GM18505 (cell line): Measurements from ENCODE around the gene ZCWPW1.
A peak's percentile ranks its signal among the peaks of the same experiment; 100 is the strongest.
"Not testable (repeated sequence)": the region's sequence is repeated elsewhere in the genome, so short reads cannot be mapped to it uniquely, and the experiment has no call there.

Experiments used
- ATAC-seq: cut with Tn5 transposase; IDR thresholded peaks from one replicate; pipeline ENCODE4 v1.9.1; 2021; ENCODE audit not compliant: unreplicated experiment
- POLR2A ChIP-seq: IDR thresholded peaks from 4 replicates; pipeline ENCODE4 v1.6.1; 2011; ENCODE audit warnings: borderline replicate concordance; ENCODE audit not compliant: insufficient read depth, insufficient read length; ENCODE audit errors: extremely low read depth

ZCWPW1 gene

DNA sequence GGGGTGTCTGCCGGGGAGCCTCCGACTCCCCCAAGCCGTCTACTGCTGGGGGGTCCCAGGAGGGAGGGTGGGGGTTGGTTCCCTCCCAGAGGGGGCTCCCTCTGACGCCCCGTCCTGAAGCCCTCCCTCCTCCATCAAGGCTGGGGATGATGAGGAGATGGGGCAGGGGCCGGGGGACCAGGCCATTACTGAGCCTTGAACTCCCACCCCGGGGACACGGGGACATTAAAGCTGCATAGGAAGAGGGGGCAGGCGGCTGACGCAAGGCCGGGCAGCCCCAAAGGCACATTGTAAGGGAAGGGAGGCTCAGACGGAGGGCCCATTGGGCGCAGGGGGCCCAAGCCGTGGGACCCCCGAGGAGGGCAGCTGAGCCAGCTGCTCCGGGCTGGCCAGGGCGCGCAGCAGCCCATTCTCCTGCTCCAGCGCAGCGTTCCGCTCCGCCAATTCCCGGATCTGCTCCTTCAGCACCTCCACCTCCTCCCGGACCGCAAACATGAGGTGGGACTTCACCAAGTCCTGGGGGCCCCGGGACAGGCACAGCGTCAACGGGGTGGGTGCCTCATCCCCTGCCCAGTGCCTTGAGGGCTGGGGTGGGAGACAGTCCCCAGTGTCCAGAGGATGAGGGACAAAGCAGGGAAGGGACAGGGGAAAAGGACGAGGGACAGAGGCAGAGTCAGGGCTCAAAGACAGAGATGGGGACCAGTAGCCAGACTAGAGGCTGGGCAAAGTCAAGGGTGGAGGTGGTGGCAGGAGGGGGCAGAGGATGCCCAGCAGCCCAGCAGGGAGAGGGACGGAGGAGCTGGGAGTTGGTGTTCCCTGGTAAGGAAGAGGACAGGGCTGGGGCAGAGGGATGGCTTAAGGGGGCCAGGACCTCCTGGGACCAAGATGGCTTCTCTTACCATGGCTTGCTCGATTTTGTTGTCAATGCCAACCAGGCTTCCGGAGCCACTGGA, 38.4 kb upstream of the ZCWPW1 start:
- TF ChIP-seq POLR2A = peak; percentile 24

DNA sequence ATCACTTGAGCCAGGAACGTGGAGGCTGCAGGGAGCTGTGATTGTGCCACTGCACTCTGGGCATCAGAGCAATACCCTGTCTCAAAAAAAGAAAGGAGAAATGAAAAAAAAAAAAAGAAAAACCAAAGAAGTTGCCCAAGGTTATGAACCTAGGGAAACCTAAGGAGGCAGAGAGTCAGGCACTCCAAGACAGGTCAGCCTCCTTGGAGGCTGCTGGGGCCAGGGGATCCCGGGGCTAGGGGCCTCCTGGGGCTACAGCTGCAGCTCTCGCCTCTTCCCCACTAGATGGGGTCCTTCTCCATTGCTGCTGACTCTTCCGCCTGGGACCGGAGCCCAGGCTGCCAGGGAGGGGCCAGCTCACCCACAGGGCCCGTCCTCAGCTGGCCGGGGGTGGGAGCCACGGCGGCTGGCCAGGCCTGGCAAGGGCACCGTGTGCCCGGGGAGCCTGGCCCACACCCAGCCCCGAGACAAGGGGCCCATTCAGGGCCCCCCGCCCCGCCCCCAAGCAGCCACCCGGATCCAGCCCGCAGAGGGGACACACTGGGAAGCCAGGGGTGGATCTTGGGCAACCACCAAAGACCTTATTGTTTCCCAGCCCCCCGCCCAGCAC, 37.3 kb upstream of the ZCWPW1 start:
- no peak for ATAC-seq
- peak; percentile 14 for TF ChIP-seq POLR2A

More for the DNA sequence above, 38.4 kb upstream of the ZCWPW1 start:
- no peak for ATAC-seq

DNA sequence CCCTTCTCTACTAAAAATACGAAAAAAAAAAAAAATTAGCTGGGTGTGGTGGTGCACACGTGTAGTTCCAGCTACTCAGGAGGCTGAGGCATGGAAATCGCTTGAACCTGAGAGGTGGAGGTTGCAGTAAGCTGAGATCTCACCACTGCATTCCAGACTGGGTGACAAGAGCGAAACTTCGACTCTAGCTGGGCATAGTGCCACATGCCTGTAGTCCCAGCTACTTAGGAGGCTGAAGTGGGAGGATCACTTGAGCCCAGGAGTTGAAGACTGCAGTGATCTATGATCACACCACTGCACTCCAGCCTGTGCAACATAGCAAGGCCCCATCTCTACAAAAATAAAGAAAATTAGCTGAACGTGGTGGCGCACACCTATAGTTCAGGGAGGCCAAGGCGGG, 36.8 kb upstream of the ZCWPW1 start:
- no peak for ATAC-seq
- no peak for TF ChIP-seq POLR2A

DNA sequence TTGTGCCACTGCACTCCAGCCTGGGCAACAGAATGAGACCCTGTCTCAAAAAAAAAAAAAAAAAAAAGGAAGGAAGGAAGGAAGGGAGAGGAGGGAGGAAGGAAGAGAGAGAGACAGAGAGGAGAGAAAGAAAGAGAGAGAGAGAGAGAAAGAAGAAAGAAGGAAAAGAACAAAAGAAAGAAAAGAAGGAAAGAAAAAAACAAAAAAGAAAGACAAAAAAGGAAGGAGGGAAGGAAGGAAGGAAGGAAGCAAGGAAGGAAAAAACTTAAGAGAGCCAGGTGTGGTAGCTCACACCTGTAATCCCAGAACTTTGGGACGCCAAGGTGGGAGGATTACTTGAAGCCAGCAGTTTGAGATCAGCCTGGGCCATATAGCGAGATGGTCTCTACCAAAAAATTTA, 36.3 kb upstream of the ZCWPW1 start:
- ATAC-seq = no peak
- no peak for TF ChIP-seq POLR2A

DNA sequence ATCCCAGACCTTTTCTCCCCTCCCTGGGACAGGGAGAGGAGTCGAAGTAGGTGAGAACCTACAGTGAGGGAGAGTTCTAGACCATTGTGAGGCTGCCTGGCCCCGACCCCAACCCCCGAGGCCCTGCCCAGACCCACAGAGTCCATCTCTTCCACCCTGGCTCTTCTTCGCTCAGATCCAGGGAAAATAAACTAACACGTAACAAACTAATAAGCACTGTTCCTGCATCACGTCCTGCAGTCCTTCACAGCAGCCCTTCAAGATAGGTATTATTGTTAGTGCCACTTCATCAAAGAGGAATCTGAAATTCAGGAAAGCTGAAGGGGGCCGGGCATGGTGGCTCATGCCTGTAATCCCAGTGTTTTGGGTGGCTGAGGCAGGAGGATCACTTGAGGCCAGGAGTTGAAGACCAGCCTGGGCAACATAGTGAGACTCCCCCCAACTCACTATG, 35.7 kb upstream of the ZCWPW1 start, which contains the start of gene SPACDR:
Gene SPACDR, minus strand, starts transcription at position 51 of the 451 bp plus-strand sequence. CDS start 235 bp downstream, outside the sequence.
- TF ChIP-seq POLR2A = no peak
- ATAC-seq = no peak

DNA sequence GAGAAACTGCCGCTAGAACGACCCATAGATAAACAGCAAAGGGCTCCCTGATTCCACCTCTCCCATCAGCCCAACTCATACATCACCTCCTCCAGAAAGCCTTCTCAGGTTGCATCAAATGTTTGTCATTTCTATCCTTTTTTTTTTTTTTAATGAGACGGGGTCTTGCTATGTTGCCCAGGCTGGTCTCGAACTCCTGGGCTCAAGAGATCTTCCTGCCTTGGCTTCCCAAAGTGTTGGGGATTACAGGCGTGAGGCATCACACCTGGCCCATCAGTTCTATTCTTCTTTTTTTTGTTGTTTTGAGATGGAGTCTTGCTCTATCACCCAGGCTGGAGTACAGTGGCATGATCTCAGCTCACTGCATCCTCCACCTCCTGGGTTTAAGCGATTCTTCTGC, 28.5 kb upstream of the ZCWPW1 start:
- TF ChIP-seq POLR2A = no peak
- ATAC-seq = no peak

DNA sequence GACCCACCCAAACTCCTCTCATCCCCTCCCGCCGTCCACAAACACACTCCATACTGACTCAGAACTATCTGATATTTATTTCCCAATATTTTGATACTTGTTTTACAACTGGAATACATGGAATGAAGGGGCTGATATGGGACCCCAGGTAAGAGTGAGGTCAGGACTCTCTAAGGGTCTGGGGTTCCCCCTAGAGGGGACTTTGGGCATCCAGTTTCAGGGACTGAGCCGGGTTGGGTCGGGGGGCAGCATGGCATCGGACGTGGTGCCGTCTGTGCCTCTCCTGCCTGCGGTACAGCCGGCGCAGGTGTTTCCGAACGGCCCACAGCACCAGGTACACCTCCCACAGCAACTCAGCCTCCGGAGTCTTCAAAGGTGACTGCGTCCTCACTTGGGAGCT, 28.1 kb upstream of the ZCWPW1 start:
- TF ChIP-seq POLR2A = no peak
- no peak for ATAC-seq

DNA sequence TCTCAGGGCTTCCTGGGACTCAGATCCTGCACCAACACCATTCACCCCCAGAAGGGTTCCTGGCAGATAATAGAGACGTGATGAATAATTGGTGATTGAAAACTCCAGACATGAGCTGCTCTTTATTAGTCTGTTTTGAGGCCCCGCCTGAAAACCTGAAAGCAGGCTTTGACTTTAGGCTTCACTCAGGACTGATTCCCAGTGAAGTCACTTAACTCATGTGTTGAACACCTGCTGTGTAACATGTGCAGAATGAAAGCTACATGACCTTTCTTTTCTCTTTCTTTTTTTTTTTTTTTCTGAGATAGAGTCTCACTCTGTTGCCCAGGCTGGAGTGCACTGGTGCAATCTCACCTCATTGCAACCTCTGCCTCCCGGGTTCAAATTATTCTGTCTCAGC, 26.7 kb upstream of the ZCWPW1 start:
- ATAC-seq = no peak
- no peak for TF ChIP-seq POLR2A

DNA sequence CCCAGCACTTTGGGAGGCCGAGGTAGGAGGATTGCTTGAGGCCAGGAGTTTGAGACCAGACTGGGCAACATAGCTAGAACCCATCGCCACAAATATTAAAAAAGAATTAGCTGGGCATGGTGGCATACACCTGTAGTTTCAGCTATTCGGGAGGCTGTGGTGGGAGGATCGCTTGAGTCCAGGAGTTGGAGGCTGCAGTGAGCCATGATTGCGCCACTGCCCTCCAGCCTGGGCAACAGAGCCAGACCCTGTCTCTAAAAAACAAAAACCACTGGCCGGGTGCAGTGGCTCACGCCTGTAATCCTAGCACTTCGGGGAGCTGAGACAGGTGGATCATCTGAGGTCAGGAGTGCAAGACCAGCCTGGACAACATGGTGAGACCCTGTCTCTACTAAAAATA, 25.4 kb upstream of the ZCWPW1 start:
- ATAC-seq = not testable (repeated sequence)

DNA sequence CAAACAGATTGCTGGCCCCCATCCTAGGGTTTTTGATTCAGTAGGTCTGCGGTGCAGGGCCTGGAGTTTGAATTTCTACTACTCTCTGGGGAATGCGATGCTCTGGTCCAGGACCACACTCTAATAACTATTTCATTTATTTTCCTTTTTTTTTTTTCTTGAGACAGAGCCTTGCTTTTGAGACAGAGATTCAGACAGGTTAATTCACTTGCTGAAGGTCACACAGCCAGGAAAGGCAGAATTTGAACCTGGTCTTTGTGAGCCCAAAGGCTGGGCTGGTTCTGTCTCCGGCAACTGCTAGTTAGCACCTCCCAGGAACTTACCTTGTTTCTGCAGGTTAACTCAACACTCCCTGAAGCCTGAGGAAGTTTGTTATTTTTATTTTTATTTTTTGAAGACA, 24.0 kb upstream of the ZCWPW1 start:
- ATAC-seq = no peak
- TF ChIP-seq POLR2A = no peak

DNA sequence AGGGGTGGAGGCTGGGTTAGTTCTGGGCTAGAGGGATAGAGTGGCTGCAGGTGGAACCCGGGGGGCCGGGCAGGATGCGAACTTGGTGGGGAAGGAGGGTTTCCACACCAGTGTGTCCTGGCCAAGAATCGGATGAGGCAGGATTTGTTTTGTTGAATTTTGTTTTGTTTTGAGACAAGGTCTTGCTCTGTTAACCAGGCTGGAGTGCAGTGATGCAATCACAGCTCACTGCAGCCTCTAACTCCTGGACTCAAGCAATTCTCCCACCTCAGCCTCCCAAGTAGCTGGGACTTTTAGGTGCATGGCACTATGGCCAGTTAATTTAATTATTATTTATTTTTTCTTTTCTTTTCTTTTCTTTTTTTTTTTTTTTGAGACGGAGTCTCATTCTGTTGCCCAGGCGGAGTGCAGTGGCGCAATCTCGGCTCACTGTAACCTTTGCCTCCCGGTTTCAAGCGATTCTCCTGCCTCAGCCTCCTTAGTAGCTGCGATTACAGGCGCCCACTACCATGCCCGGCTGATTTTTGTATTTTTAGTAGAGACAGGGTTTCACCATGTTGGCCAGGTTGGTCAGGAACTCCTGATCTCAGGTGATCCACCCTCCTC, 20.8 kb upstream of the ZCWPW1 start:
- TF ChIP-seq POLR2A = no peak
- ATAC-seq = no peak

DNA sequence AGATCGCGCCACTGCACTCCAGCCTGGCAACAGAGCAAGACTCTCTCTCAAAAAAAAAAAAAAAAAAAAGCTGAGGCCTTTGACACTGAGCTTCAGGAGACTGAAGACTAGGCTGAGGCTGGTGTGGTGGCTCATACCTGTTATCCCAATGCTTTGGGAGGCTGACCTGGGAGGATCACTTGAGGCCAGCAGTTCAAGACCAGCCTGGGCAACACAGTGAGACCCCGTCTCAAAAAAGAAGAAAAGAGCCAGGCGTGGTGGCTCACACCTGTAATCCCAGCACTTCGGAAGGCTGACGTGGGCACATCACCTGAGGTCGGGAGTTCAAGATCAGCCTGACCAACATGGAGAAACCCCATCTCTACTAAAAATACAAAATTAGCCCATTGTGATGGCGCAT, 18.9 kb upstream of the ZCWPW1 start:
- not testable (repeated sequence) for ATAC-seq

DNA sequence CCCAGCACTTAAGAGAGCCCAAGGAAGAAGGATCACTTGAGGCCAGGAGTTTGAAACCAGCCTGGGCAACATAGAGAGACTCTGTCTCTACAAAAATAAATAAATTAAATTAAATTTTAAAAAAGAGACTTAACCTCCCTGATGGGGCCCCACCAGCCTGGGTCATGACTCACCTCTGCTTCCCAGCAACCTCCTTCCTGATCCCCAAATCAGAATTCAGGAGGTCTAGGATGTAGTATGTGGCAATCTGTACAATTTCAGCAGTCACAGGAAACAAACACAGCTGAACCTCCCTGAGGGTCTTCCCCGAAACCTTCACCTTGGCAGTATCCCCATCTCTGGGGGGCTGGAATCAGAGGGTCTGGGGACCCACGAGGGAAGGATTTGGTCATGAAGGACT, 17.5 kb upstream of the ZCWPW1 start:
- ATAC-seq = no peak
- TF ChIP-seq POLR2A = no peak
